Endodermal cell (in vitro differentiated cells): ENCODE data around the gene KCTD18. TPM values are rescaled to one million over a fixed set of nuclear protein-coding genes. Genes with fewer than 3 reads are reported as not detected.

ENCODE experiments used
- DNase-seq: peaks from one replicate; pipeline ENCODE4 v3.0.0-alpha.2; 2017
- H3K27ac ChIP-seq: 2 replicates; pipeline ENCODE4 v1.5.1; 2013; ENCODE audit warnings: mild to moderate bottlenecking, low read depth, low read length, moderate library complexity
- H3K27me3 ChIP-seq: 2 replicates; pipeline ENCODE4 v1.6.1; 2013; ENCODE audit warnings: mild to moderate bottlenecking, low read length, moderate library complexity; ENCODE audit not compliant: insufficient read depth, control insufficient read depth, poor library complexity, severe bottlenecking
- H3K36me3 ChIP-seq: 2 replicates; pipeline ENCODE4 v1.7.0; 2013; ENCODE audit warnings: mild to moderate bottlenecking, low read length, moderate library complexity; ENCODE audit not compliant: control insufficient read depth, insufficient read depth
- H3K4me1 ChIP-seq: one replicate; pipeline ENCODE4 v1.7.0; 2013; ENCODE audit warnings: low read length; ENCODE audit not compliant: control insufficient read depth, insufficient read depth
- H3K4me3 ChIP-seq: 2 replicates; pipeline ENCODE4 v1.5.1; 2013; ENCODE audit warnings: mild to moderate bottlenecking, low read length, moderate library complexity
- H3K9ac ChIP-seq: 2 replicates; pipeline ENCODE4 v1.6.1; 2013; ENCODE audit warnings: mild to moderate bottlenecking, low read length, moderate library complexity; ENCODE audit not compliant: poor library complexity, severe bottlenecking; ENCODE audit errors: extremely low read depth
- H3K9me3 ChIP-seq: 2 replicates; pipeline ENCODE4 v1.6.1; 2013; ENCODE audit warnings: mild to moderate bottlenecking, low read length, moderate library complexity; ENCODE audit not compliant: control insufficient read depth
- H3K27ac Mint-ChIP-seq: 2 replicates; pipeline ENCODE4 v1.8.0; 2020; ENCODE audit warnings: mixed read lengths
- H3K27me3 Mint-ChIP-seq: 2 replicates; pipeline ENCODE4 v1.8.0; 2021; ENCODE audit warnings: mild to moderate bottlenecking, mixed read lengths; ENCODE audit not compliant: insufficient read depth
- H3K36me3 Mint-ChIP-seq: 2 replicates; pipeline ENCODE4 v1.8.0; 2020; ENCODE audit warnings: low read depth, mixed read lengths
- H3K4me1 Mint-ChIP-seq: 2 replicates; pipeline ENCODE4 v1.8.0; 2020; ENCODE audit warnings: mixed read lengths
- H3K4me3 Mint-ChIP-seq: 2 replicates; pipeline ENCODE4 v1.8.0; 2020; ENCODE audit warnings: mild to moderate bottlenecking, moderate library complexity, mixed read lengths
- H3K9me3 Mint-ChIP-seq: 2 replicates; pipeline ENCODE4 v1.8.0; 2020; ENCODE audit warnings: mild to moderate bottlenecking, mixed read lengths
- CTCF ChIP-seq: fragments of 200-600 bp; sonication (generic); conservative IDR thresholded peaks from 2 replicates; pipeline ENCODE4 v1.5.0; 2021; ENCODE audit warnings: antibody characterized with exemption, mild to moderate bottlenecking
- WGBS, 2 experiments: methylation state at CpG; one replicate each; pipeline versions ENCODE4 v1.1.5 to v1.1.7; 2013; ENCODE audit warnings: missing lambda C conversion rate in 2 of 2, mixed read lengths in 1 of 2; ENCODE audit not compliant: insufficient coverage in 1 of 2, insufficient read length in 1 of 2; 5-methylcytosine and 5-hydroxymethylcytosine counted together
- total RNA-seq, 2 donors: library from RNA; stranded (reverse); fragmentation: NEBNext Ultra II Directional in 1 of 2; extraction: Animal tissue kit (Norgen Biotek cat#: 25700) in 1 of 2; gene quantifications; 2 replicates in 1 of 2; 3 replicates in 1 of 2; pipeline ENCODE4 v1.2.1, GENCODE V29; 2021

The KCTD18 gene
- total RNA-seq, 2 donors from 2014 or later = 6.8 to 12.2 TPM

GRCh38 chr2:200525882-200526651 lies 16.2 kb upstream of the KCTD18 start, which contains the start of gene SGO2:
Gene SGO2, plus strand, starts transcription at chr2:200526207. Its CDS starts 6,769 bp downstream, at chr2:200532976.
- Mint-ChIP-seq H3K4me1 (peaks cover 9% of the 10 kb centered on the region), H3K36me3 (no peaks in the 10 kb centered on the region), H3K9me3 (no peaks in the 10 kb centered on the region), H3K27ac (peak within 1 kb of the TSS; percentile 82), H3K27me3 (peaks cover 12% of the 10 kb centered on the region), H3K4me3 (peak within 1 kb of the TSS; percentile 84)
- Histone ChIP-seq H3K4me1 (no peaks in the 10 kb centered on the region), H3K9me3 (no peaks in the 10 kb centered on the region), H3K27ac (no peak within 1 kb of the TSS), H3K27me3 (peaks cover 30% of the 10 kb centered on the region), H3K9ac (peak within 1 kb of the TSS; percentile 62), H3K36me3 (no peaks in the 10 kb centered on the region), H3K4me3 (peak within 1 kb of the TSS; percentile 94)
- DNase-seq = peak; percentile 98
- peak; percentile 47 for TF ChIP-seq CTCF
- 0 to 1% methylated on average over 25 to 56 of the region's 56 CpGs for WGBS, 2 experiments

- H3K27ac Mint-ChIP-seq = no peak overlapping the region
- no peak for TF ChIP-seq CTCF
- H3K36me3 ChIP-seq = no peaks in the 10 kb centered on the region
- H3K4me1 Mint-ChIP-seq = peaks cover 9% of the 10 kb centered on the region
- H3K27me3 ChIP-seq = peaks cover 36% of the 10 kb centered on the region
- no peak overlapping the region for H3K9ac ChIP-seq
- WGBS, 2 experiments = 46 to 60% methylated on average over 5 to 7 of the region's 7 CpGs
- H3K4me3 Mint-ChIP-seq = peak overlapping the region; percentile 84
- no peaks in the 10 kb centered on the region for H3K36me3 Mint-ChIP-seq
- H3K27me3 Mint-ChIP-seq = peaks cover 12% of the 10 kb centered on the region
- H3K4me1 ChIP-seq = no peaks in the 10 kb centered on the region
- no peak overlapping the region for H3K27ac ChIP-seq
- no peaks in the 10 kb centered on the region for H3K9me3 ChIP-seq
- no peak for DNase-seq
- peak overlapping the region; percentile 94 for H3K4me3 ChIP-seq
- no peaks in the 10 kb centered on the region for H3K9me3 Mint-ChIP-seq
These were observed 15.6 kb upstream of the KCTD18 start for GRCh38 chr2:200525551-200525881.

GRCh38 chr2:200525066-200525465 lies 15.2 kb upstream of the KCTD18 start:
- H3K36me3 ChIP-seq = no peaks in the 10 kb centered on the region
- no peak overlapping the region for H3K9ac ChIP-seq
- 90 to 100% methylated on average over 1 to 2 of the region's 2 CpGs for WGBS, 2 experiments
- H3K4me3 ChIP-seq = peak overlapping the region; percentile 94
- no peaks in the 10 kb centered on the region for H3K4me1 ChIP-seq
- TF ChIP-seq CTCF = no peak
- Mint-ChIP-seq H3K9me3 (no peaks in the 10 kb centered on the region), H3K4me1 (peaks cover 9% of the 10 kb centered on the region), H3K4me3 (no peak overlapping the region), H3K36me3 (no peaks in the 10 kb centered on the region), H3K27ac (no peak overlapping the region), H3K27me3 (peaks cover 12% of the 10 kb centered on the region)
- no peak for DNase-seq
- H3K27me3 ChIP-seq = peaks cover 40% of the 10 kb centered on the region
- H3K9me3 ChIP-seq = no peaks in the 10 kb centered on the region
- H3K27ac ChIP-seq = no peak overlapping the region
